ENCODE data around the gene GOLGA2. TPM values are rescaled to one million over a fixed set of nuclear protein-coding genes. Genes with fewer than 3 reads are reported as not detected.

The GOLGA2 gene, protein sequence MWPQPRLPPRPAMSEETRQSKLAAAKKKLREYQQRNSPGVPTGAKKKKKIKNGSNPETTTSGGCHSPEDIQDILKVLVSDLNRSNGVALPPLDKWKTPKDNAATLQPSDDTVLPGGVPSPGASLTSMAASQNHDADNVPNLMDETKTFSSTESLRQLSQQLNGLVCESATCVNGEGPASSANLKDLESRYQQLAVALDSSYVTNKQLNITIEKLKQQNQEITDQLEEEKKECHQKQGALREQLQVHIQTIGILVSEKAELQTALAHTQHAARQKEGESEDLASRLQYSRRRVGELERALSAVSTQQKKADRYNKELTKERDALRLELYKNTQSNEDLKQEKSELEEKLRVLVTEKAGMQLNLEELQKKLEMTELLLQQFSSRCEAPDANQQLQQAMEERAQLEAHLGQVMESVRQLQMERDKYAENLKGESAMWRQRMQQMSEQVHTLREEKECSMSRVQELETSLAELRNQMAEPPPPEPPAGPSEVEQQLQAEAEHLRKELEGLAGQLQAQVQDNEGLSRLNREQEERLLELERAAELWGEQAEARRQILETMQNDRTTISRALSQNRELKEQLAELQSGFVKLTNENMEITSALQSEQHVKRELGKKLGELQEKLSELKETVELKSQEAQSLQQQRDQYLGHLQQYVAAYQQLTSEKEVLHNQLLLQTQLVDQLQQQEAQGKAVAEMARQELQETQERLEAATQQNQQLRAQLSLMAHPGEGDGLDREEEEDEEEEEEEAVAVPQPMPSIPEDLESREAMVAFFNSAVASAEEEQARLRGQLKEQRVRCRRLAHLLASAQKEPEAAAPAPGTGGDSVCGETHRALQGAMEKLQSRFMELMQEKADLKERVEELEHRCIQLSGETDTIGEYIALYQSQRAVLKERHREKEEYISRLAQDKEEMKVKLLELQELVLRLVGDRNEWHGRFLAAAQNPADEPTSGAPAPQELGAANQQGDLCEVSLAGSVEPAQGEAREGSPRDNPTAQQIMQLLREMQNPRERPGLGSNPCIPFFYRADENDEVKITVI
- total RNA-seq = 41.5 and 57.9 TPM in 2 replicates

DNA sequence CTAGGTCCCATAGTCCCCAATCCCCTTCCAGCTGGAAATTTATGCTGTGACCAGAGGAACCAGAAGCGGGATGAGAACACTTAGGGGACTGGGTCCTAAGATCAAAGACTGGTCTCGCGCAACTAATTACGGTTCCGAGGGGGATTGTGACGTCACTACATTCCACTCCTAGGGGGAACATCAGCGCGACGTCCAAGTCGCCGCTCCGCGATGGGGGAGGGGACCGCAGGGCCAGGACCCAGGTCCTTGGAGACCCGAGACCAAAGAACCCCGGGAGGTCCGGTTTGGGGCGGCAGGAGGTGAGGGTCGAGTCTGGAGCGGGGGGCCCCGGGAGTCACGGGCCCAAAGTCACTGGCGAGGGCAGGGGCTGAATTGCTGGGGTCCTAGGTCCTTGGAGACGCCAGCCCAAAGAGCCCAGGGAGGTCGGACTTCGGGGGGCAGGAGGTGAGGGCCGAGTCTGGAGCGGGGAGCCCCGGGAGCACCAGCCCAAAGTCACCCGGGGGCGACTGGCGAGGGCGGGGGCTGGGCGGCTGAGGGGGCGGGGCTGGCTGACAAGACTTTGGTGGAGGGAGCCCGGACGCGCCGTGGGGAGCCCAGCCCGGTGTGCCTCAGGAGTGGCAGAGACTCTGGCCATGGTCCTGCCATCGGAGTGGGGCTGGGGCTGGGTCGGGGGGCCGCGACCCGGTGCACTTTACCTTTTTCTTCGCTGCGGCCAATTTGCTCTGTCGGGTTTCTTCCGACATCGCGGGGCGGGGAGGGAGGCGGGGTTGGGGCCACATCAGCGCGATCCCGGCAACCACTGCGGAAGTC lies at the start of gene GOLGA2:
Gene GOLGA2 (minus strand): TSS at position 810 of the 810 bp plus-strand sequence. CDS start 31 bp downstream, at position 779.

DNA sequence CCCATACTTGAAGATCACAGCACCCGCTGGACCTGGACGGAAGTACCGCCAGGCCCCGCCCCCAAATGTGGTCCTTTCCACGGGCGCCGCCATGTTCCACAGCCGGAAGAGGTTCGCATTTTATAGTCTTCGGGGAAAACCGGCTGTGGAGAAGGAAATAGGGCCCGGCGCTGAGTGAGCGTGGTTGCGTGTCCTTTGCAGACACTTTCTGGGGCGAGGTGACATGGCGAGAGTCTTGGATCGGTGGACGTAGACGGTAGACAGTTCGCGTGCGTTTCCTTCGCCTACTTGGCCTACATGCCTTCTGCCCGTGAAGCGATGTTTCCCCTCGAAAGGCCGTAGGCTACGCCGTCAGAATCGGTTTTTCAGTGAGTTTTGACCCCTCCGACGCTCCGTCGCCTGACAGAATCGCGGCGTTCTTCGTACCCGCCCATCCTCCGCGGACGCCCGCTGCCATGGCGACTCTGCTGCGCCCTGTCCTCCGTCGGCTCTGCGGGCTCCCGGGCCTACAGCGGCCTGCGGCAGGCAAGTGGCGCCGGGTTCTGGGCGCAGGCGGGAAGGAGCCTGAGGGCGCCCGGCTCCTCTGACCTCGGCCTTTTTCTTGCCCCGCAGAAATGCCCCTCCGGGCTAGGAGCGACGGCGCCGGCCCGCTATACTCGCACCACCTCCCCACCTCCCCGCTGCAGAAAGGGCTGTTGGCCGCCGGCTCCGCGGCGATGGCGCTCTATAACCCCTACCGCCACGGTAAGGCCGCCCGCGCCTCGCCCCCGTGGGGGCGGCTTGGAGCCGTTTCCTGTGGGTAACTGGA lies 46.8 kb upstream of the GOLGA2 start, which contains the start of the genes COQ4 and TRUB2:
Gene COQ4 (plus strand): TSS at position 436 of the 808 bp plus-strand sequence. CDS start 20 bp downstream, at position 456.
Gene TRUB2 (minus strand): TSS at position 44 of the 808 bp plus-strand sequence. CDS start 39 bp downstream, at position 5.

DNA sequence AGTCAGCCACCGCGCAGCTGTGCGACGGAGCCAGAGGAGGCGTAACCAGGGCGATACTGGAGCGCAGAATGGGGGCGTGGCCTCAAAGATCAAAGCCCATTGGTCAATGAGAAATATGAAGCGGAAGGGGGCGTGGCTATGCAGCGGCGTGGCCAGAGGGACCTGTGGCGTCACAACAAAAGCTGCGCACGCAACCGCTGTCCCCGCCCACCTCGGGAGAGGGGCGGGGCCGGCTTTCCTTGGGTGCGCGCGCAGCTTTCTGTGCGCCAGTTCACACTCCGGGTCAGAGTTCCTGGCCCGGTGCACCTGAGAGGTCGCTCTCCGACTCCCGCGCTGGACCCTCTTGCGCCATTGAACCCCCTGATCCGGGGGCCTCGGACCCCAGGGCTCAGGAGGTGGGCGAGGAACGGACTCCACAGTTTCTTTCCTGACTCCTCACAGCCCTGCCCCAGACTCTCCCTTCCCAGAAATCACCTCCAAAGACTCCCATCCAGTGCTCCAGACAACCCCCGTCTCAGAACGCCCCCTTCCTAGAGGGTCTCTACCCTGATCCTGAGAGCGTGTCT lies 284 bp upstream of the GOLGA2 start, which contains the start of gene SWI5:
Gene SWI5 (plus strand): TSS at position 269 of the 566 bp plus-strand sequence.

Other genes with a start within 250 kb of the GOLGA2 start
- gene NAIF1, start 208.7 kb downstream of the GOLGA2 start, total RNA-seq = 9.5 TPM in 2 replicates
- gene SLC25A25, start 207.8 kb downstream of the GOLGA2 start, total RNA-seq = 25.3 and 48.5 TPM in 2 replicates
- gene PTGES2, start 148.3 kb downstream of the GOLGA2 start, total RNA-seq = 50.5 and 60.2 TPM in 2 replicates
- gene LCN2, start 126.6 kb downstream of the GOLGA2 start, total RNA-seq = not detected in 2 replicates
- gene BBLN, start 115.7 kb downstream of the GOLGA2 start, total RNA-seq = 32.7 and 35.1 TPM in 2 replicates
- gene CIZ1, start 84.4 kb downstream of the GOLGA2 start, total RNA-seq = 10.1 and 12.4 TPM in 2 replicates
- gene DNM1, start 72.6 kb downstream of the GOLGA2 start, total RNA-seq = 0.43 and 0.65 TPM in 2 replicates
- gene SWI5, start 269 bp upstream of the GOLGA2 start, total RNA-seq = 14.7 and 16.2 TPM in 2 replicates
- gene TRUB2, start 46.4 kb upstream of the GOLGA2 start, total RNA-seq = 25.8 and 27.3 TPM in 2 replicates
- gene COQ4, start 46.8 kb upstream of the GOLGA2 start, total RNA-seq = 21.0 and 21.6 TPM in 2 replicates
- gene SLC27A4, start 64.5 kb upstream of the GOLGA2 start, total RNA-seq = 16.9 and 21.6 TPM in 2 replicates
- 51.5 and 52.5 TPM in 2 replicates for gene URM1, start 95.4 kb upstream of the GOLGA2 start, total RNA-seq
- 18.4 and 20.4 TPM in 2 replicates for gene CERCAM, start 144.8 kb upstream of the GOLGA2 start, total RNA-seq
- 22.6 and 33.2 TPM in 2 replicates for gene ODF2, start 180.0 kb upstream of the GOLGA2 start, total RNA-seq
- gene GLE1, start 228.7 kb upstream of the GOLGA2 start, total RNA-seq = 11.9 and 12.2 TPM in 2 replicates